Panc1 (cell line): ENCODE results near the gene PXK.

Source experiments
- CTCF ChIP-seq: fragments of 450-650 bp; IDR thresholded peaks from 2 replicates; pipeline ENCODE4 v1.5.1; 2017; ENCODE audit warnings: mild to moderate bottlenecking
- POLR2AphosphoS5 ChIP-seq: IDR thresholded peaks from 2 replicates; pipeline ENCODE4 v1.6.1; 2012; ENCODE audit warnings: mild to moderate bottlenecking, low read depth, low read length, moderate library complexity
- REST ChIP-seq, 2 experiments: IDR thresholded peaks; 2 replicates each; pipeline ENCODE4 v1.6.1; 2011 to 2012; ENCODE audit warnings: low read depth in 2 of 2, control low read depth in 1 of 2, low read length in 1 of 2, mild to moderate bottlenecking in 1 of 2, moderate library complexity in 1 of 2; ENCODE audit not compliant: insufficient read depth in 1 of 2
- SIN3A ChIP-seq: IDR thresholded peaks from 2 replicates; pipeline ENCODE4 v1.6.1; 2012; ENCODE audit warnings: low read depth, mild to moderate bottlenecking, low read length, moderate library complexity, borderline replicate concordance; ENCODE audit not compliant: insufficient read depth
- TCF7L2 ChIP-seq: IDR thresholded peaks from 2 replicates; pipeline ENCODE4 v1.6.1; 2011; ENCODE audit warnings: mild to moderate bottlenecking, low read depth, low read length, inconsistent platforms

- TF ChIP-seq CTCF (no peak), POLR2AphosphoS5 (no peak), TCF7L2 (no peak), REST (IDR thresholded peaks at IDR 0.05; ENCODE audit: insufficient read depth in 1 of 2, low read depth in 2 of 2, low read length in 1 of 2) (no peak), SIN3A (no peak)
Measured at GRCh38 chr3:58425782-58426181, 93.1 kb downstream of the PXK start.
